ENCODE measurements around the gene DUOXA2.
"Not testable (repeated sequence)": the region's sequence is repeated elsewhere in the genome, so short reads cannot be mapped to it uniquely, and the experiment has no call there.

DUOXA2 gene

DNA sequence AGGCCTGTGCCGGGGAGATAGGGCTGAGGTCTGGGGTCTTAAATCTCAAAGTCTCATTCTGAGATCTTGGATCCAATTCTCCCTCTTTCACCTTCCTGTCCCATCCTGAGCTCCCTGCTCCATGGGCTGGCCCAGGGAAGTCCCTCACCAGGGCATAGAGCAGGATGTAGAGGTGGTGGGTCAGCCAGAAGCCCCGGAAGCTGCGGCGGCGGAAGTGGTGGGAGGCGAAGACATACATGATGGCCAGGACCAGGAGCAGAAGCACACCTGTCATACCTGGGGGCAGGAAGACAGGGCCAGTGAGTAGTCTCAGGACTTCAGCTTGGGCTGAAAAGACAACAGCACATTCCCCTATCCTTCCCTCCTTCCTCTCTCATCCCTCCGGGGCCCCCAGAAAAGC is 16.7 kb upstream of the DUOXA2 start:
- DNase-seq (ENCODE audit: low spot score) = no peak

- DNase-seq (ENCODE audit: low spot score) = no peak
Measured at GRCh38 chr15:45099549-45100165, 14.5 kb upstream of the DUOXA2 start.

- DNase-seq (ENCODE audit: low spot score) = no peak
Measured at GRCh38 chr15:45100884-45101625, 13.1 kb upstream of the DUOXA2 start.

- DNase-seq (ENCODE audit: low spot score) = no peak
Measured at GRCh38 chr15:45101749-45102148, 12.4 kb upstream of the DUOXA2 start.

DNA sequence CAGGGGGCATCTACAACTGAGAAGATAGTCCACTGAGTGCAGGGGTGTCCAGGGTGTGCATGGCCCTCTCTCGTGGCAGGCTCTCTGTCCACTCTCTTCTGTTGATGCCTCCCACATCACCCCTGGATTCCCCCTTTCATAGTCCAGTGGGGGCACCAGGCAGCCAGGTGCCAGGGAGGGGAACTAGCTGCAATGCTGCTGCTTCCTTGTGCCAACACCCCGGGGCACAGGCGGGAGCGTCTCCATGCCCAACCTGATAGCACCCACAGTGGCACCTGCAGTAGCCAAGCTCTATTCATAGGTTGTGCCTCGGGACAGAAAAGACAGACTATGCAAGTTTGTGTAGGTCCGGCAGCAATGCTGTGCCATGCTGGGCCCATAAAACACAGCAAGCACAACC is 11.9 kb upstream of the DUOXA2 start:
- DNase-seq (ENCODE audit: low spot score) = no peak

DNA sequence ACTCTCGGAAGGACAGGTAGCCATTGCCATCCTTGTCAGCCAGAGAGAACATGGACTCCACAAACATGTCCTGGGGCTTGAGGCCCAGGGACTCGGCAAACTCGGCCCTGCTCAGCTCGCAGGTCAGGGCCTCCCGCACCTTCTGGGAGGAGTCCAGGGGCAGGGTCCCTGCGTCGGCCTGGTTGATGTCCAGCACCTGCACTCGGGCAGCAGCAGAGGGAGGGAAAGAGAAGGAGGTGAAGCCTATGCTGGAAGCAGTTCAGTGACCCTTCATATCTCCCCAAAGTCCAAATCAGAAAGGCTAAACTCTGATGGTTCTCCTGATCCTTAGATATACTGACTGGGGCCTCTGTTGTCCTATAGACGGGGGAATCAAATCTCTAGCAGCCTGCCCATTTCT is 10.0 kb upstream of the DUOXA2 start:
- DNase-seq (ENCODE audit: low spot score) = not testable (repeated sequence)

GRCh38 chr15:45105586-45105985 is 8.5 kb upstream of the DUOXA2 start:
- DNase-seq (ENCODE audit: low spot score) = no peak

DNA sequence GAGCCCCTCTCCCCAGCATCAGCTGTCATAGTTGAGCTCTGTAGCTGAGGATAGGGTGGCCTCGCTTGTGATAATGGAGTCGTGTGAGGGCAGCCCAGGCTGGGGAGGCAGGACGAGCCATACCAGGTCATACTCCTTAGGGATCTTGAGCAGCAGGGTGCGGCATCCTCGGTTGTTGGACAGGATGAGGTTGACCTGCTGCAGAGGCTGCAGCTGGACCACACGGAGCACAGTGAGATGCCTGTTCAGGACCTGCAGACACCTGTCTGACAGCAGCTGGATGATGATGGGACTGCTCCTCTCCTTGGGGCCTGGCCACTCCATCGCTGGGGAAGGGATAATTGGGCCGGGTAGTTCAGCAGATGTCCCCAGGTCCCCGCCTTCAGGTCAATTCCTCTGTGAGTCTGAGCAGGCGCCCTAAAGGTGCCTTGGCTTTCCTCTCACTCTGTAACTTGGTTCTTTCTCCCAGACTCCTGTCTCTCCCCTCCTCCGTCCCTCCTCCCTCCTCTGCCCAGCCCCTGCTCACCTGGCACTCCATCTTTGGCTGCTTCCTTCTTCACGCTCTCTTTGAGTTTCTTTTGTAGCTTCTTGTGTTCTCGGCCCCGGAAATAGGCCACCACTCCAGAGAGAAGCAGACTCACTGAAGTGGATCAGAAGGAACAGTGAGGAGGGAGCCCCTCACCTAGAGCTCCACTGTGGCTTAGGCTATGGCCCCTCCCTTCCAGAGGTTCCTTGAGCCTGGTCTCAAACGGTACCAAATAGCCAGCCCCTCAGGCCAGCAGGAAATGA is 7.9 kb upstream of the DUOXA2 start:
- DNase-seq (ENCODE audit: low spot score) = no peak

- no peak for DNase-seq (ENCODE audit: low spot score)
Measured at GRCh38 chr15:45107941-45108630, 6.0 kb upstream of the DUOXA2 start.

DNA sequence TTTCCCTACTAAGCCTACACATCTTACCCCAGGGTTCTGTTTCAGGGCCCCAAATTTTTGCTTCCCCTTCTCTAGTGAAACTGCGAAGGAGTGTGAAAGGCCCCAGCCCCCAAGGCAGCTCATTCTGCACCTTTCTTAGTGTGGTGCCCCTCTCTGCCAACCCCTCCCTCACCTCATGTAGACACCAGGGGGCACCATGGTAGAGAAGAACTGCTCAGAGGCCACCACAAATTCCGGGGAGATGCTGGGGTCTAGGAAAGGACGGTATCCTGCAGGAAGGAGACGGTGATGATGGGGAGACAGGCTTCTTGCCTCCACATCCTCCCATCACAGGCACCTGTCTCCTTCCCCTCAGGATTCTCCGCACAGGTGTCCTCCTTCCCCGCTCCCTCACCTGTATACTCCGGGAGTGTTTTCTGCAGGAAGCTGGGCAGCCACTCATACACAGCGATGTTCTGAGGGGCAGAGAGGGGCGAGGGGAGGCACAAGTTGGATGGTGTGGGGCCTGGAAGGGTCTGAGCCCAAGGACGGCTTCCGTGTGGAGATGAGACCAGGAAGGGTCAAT is 3.8 kb upstream of the DUOXA2 start:
- no peak for DNase-seq (ENCODE audit: low spot score)

GRCh38 chr15:45111390-45112142 is 2.6 kb upstream of the DUOXA2 start:
- no peak for DNase-seq (ENCODE audit: low spot score)

DNA sequence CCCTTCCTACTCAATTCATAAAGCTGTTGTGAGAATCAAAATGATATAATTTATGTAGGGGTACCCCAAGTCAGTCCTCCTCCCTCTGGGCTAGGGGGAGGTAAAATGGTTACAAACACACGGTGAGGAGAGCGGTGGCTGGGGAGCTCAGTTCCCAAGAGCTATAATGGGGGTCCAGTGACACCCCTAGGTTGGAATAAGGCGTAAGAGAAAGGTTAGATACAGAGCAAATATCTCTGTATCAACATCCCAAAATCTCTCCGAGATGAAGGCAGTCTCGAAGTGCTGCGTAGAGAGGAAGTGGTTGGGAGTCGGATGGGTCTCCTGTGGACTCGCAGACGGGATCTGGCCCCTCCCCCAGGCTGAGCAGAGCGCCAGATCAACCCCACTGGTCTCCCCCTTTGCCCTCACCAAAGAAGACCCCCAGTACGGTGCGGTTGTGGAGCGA is 2.0 kb upstream of the DUOXA2 start:
- no peak for DNase-seq (ENCODE audit: low spot score)

- no peak for DNase-seq (ENCODE audit: low spot score)
Measured at GRCh38 chr15:45112591-45113379, 1.3 kb upstream of the DUOXA2 start.

DNA sequence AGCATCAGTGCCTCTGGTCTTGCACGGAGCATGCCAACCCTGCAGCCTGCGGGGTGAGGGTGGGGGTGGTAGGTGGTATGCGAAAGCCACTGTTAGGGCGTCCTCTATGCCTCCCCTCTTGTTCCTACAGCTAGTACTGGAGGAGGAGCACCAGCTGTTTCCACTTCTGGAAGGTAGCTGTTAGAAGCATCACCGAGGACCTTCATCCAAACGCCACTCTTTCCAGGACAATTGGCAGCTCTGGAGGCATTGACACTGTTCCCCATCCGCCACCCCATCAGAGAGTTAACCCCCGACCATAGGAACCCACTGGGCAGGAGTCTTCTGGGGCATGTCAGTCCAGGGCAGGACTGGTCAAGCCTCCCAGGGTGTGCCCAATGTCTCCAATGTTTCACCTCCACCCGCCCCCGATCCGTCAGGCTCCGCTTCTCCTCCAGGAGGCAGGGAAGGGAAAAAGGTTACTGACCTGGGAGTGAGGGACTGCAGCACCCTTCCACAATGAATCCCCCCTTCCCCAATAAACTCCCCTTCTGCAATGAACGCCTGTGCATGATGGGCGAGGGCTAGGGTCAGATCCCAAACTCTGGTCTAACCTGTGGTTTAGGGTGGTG is 641 bp upstream of the DUOXA2 start:
- no peak for DNase-seq (ENCODE audit: low spot score)

- DNase-seq (ENCODE audit: low spot score) = no peak
Measured at GRCh38 chr15:45114751-45115085, 592 bp downstream of the DUOXA2 start.

GRCh38 chr15:45115312-45115820 is 1.2 kb downstream of the DUOXA2 start:
- DNase-seq (ENCODE audit: low spot score) = no peak

DNA sequence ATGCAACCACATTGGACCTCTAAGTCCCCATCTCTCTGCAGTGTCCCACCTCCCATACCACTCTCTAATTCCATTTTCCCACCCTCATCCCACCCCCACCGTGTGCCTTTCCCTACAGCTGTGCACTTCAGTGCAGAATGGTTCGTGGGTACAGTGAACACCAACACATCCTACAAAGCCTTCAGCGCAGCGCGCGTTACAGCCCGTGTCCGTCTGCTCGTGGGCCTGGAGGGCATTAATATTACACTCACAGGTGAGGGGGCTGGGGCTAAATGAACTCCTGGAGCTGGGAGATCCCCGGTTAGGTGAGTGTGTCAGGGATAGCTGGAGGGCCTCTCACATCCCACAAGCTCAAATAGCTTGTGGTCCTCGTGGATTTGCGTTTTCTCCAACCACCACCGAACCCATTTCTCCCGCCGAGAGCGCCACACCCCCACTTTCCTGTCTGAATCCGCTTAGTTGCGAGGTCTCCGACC is 1.9 kb downstream of the DUOXA2 start:
- DNase-seq (ENCODE audit: low spot score) = no peak

GRCh38 chr15:45116482-45117307 is 2.6 kb downstream of the DUOXA2 start:
- DNase-seq (ENCODE audit: low spot score) = no peak
